HepG2 (cell line): ENCODE measurements around the gene TLR5. TPM values are rescaled to one million over a fixed set of nuclear protein-coding genes. Genes with fewer than 3 reads are reported as not detected.

ENCODE experiments used
- BRD4 ChIP-seq: sonication (generic); formaldehyde crosslinking; IDR thresholded peaks from 2 replicates; pipeline ENCODE4 v1.4.0; 2020; ENCODE audit warnings: missing genetic modification reagents
- FOXA3 ChIP-seq: IDR thresholded peaks from 2 replicates; pipeline ENCODE4 v1.6.1; 2016; ENCODE audit warnings: missing genetic modification reagents, missing compliant biosample characterization
- NAIF1 ChIP-seq: sonication (generic); formaldehyde crosslinking; IDR thresholded peaks from 2 replicates; pipeline ENCODE4 v1.5.0; 2020; ENCODE audit warnings: mild to moderate bottlenecking, missing genetic modification reagents, borderline replicate concordance
- STAT6 ChIP-seq: sonication (generic); formaldehyde crosslinking; IDR thresholded peaks from 2 replicates; pipeline ENCODE4 v1.4.0; 2020; ENCODE audit warnings: missing genetic modification reagents, mild to moderate bottlenecking, borderline replicate concordance
- TOE1 ChIP-seq: sonication (generic); formaldehyde crosslinking; IDR thresholded peaks from 2 replicates; pipeline ENCODE4 v1.4.0; 2020; ENCODE audit warnings: mild to moderate bottlenecking, missing genetic modification reagents
- ZNF20 ChIP-seq: sonication (generic); formaldehyde crosslinking; IDR thresholded peaks from 2 replicates; pipeline ENCODE4 v1.4.0; 2020; ENCODE audit warnings: mild to moderate bottlenecking, moderate library complexity, missing genetic modification reagents
- ZNF343 ChIP-seq: sonication (generic); formaldehyde crosslinking; IDR thresholded peaks from 2 replicates; pipeline ENCODE4 v1.4.0; 2020; ENCODE audit warnings: mild to moderate bottlenecking, missing genetic modification reagents
- ZNF879 ChIP-seq: sonication (generic); formaldehyde crosslinking; IDR thresholded peaks from 2 replicates; pipeline ENCODE4 v1.8.1; 2023; ENCODE audit warnings: missing genetic modification reagents
- polyA plus RNA-seq, 8 experiments: library from polyadenylated mRNA; depleted of rRNA in 3 of 8; stranded (reverse) in 7 of 8; unstranded in 1 of 8; fragments of >200 nt; fragmentation: Illumina TruSeq in 4 of 8; extraction: Trizol in 4 of 8; gene quantifications; 2 replicates each; pipeline versions ENCODE4 v1.2.1 to v1.2.3, GENCODE V29; 2011 to 2016; ENCODE audit warnings: low read depth in 4 of 8, missing spikeins in 1 of 8, mixed read lengths in 1 of 8; ENCODE audit not compliant: insufficient read depth in 1 of 8
- total RNA-seq, 5 experiments: library from RNA; depleted of rRNA; stranded (reverse); fragments of >200 nt; fragmentation: Illumina TruSeq; extraction: Trizol; gene quantifications; 2 replicates each; pipeline ENCODE4 v1.2.3, GENCODE V29; 2016; ENCODE audit warnings: low read depth in 1 of 5
- TF ChIP-seq, protein P1 (sequence below): sonication (generic); formaldehyde crosslinking; IDR thresholded peaks from 2 replicates; pipeline ENCODE4 v1.9.0; 2021; ENCODE audit warnings: missing genetic modification reagents, mild to moderate bottlenecking, borderline replicate concordance
- TF ChIP-seq, protein P2 (sequence below): sonication (generic); formaldehyde crosslinking; IDR thresholded peaks from 2 replicates; pipeline ENCODE4 v1.5.1; 2020; ENCODE audit warnings: mild to moderate bottlenecking, missing genetic modification reagents, moderate library complexity

Gene TLR5
- total and polyA plus RNA-seq, 2 of the 13 experiments (the other 11 are each of a cell fraction or from before 2014, with no cell fraction given), result not detected

DNA sequence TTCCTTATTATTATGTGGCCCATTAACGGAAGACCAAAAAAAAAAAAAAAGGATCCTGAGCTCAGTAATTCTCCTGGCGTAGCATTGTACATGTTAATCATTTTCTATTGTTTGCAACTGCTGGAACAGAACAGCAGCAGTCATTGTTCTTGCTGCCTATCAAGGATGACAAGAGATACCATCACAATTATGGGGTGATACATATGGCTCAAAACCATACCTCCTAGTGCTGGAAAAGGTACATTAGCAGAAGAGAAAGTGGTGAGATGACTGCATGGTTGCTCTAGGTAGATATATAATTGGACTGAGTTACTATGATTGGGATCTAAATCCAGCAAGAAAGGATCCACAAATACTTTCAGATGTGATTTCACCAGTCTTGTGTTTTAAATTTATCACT is 13.3 kb upstream of the TLR5 start (continued):
- TF ChIP-seq ZNF20 (no peak), BRD4 (no peak), NAIF1 (CRISPR knock-in tag) (no peak), FOXA3 (CRISPR knock-in tag) (no peak), TOE1 (no peak), ZNF879 (CRISPR knock-in tag) (no peak), STAT6 (no peak), ZNF343 (CRISPR knock-in tag) (no peak)
- TF ChIP-seq, protein P1, sequence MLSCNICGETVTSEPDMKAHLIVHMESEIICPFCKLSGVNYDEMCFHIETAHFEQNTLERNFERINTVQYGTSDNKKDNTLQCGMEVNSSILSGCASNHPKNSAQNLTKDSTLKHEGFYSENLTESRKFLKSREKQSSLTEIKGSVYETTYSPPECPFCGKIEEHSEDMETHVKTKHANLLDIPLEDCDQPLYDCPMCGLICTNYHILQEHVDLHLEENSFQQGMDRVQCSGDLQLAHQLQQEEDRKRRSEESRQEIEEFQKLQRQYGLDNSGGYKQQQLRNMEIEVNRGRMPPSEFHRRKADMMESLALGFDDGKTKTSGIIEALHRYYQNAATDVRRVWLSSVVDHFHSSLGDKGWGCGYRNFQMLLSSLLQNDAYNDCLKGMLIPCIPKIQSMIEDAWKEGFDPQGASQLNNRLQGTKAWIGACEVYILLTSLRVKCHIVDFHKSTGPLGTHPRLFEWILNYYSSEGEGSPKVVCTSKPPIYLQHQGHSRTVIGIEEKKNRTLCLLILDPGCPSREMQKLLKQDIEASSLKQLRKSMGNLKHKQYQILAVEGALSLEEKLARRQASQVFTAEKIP (CRISPR knock-in tag), result no peak
- TF ChIP-seq, protein P2, sequence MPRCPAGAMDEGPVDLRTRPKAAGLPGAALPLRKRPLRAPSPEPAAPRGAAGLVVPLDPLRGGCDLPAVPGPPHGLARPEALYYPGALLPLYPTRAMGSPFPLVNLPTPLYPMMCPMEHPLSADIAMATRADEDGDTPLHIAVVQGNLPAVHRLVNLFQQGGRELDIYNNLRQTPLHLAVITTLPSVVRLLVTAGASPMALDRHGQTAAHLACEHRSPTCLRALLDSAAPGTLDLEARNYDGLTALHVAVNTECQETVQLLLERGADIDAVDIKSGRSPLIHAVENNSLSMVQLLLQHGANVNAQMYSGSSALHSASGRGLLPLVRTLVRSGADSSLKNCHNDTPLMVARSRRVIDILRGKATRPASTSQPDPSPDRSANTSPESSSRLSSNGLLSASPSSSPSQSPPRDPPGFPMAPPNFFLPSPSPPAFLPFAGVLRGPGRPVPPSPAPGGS (CRISPR knock-in tag), result no peak
- TF ChIP-seq, all 625 proteins: peak for 0
